Activated T-helper 2 cell treated with anti-CD3 and anti-CD28 coated beads, Interferon-gamma antibody, Interleukin-2, Interleukin-4, amounts not matched to agents 10 μg/mL and 5 μg/mL and 100 μg/mL, durations not matched to agents 14 hours and 24 hours and 36 hours (primary cell): Measurements from ENCODE around the gene GLUD1. TPM values are rescaled to one million over a fixed set of nuclear protein-coding genes. Genes with fewer than 3 reads are reported as not detected.
A peak's percentile ranks its signal among the peaks of the same experiment; 100 is the strongest.
"Not testable (repeated sequence)": the region's sequence is repeated elsewhere in the genome, so short reads cannot be mapped to it uniquely, and the experiment has no call there.

ENCODE experiments used
- DNase-seq: peaks from one replicate; pipeline ENCODE4 v3.0.0; 2021; ENCODE audit warnings: low spot score
- H3K27ac Mint-ChIP-seq: one replicate; pipeline ENCODE4 v1.8.0; 2021; ENCODE audit warnings: mixed read lengths
- H3K27me3 Mint-ChIP-seq: one replicate; pipeline ENCODE4 v1.8.0; 2021; ENCODE audit warnings: low read depth, mixed read lengths
- H3K36me3 Mint-ChIP-seq: one replicate; pipeline ENCODE4 v1.8.0; 2021; ENCODE audit warnings: low read depth, mixed read lengths
- H3K4me1 Mint-ChIP-seq: one replicate; pipeline ENCODE4 v1.8.0; 2021; ENCODE audit warnings: low read depth, mixed read lengths
- H3K4me3 Mint-ChIP-seq: one replicate; pipeline ENCODE4 v1.8.0; 2021; ENCODE audit warnings: low read depth, mild to moderate bottlenecking, moderate library complexity, mixed read lengths
- H3K9me3 Mint-ChIP-seq: one replicate; pipeline ENCODE4 v1.8.0; 2021; ENCODE audit warnings: mixed read lengths
- intact Hi-C: fragments of 100-400 bp; cut with micrococcal nuclease; formaldehyde crosslinking; loops from one replicate; pipeline ENCODE4 v1.15.1; 2023
- total RNA-seq: library from RNA; stranded (reverse); gene quantifications from 2 replicates; pipeline ENCODE4 v1.2.3, GENCODE V29; 2022

The GLUD1 gene
- 105 and 109 TPM in 2 replicates for total RNA-seq

DNA sequence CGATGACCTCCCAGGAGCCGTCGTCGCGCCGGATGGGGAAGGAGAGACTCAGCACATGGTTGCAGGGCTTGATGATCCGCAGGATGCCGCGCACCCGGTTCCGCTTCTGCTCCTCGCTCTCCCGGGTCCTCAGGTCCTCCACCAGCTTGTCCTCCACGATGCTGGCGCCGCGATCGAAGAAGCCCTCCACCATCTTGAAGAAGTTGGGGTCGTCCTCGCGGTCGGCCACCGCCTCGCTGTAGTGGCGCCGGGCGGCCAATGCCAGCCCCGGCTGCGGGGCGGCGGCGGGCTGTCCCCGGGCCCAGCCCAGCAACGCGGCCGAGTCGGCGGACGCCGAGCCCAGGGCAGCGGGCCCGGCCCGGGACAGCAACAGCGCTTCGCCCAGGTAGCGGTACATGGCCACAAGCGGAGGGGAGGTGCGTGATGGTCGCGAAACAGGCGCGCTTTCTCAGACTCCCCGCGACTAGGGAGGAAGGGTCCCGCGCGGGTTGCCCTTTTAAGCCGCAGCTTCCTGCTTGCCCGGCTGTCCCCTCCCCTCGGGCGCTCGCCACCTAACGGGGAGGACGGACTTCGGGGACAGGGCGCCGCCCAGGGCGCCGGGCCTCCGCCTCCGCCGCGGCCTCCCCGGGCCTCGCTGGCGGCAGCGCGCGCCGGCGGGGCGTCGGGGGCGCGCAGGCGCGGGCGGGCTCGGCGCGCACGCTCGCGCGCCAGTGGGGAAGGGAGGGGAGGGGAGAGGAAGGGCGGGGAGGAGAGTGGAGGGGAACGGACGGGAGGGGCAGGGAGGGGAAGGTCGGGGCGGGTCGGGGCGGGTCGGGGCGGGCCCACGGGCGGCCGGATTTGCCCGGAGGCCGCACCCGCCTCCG is at the start of gene GLUD1, which contains the start of gene SHLD2:
TSS of gene GLUD1 (minus strand) at position 471 of the 863 bp plus-strand sequence. CDS start at position 397, 74 bp downstream.
TSS of gene SHLD2 (plus strand) at position 834 of the 863 bp plus-strand sequence. CDS start 56,149 bp downstream, outside the sequence.
- Mint-ChIP-seq H3K36me3 (peaks cover 49% of the 10 kb centered on the region), H3K9me3 (no peaks in the 10 kb centered on the region), H3K27ac (peak within 1 kb of the TSS; percentile 96), H3K4me1 (peaks cover 45% of the 10 kb centered on the region), H3K27me3 (no peaks in the 10 kb centered on the region), H3K4me3 (peak within 1 kb of the TSS; percentile 95)
- DNase-seq = peak; percentile 90
- intact Hi-C loops = loop anchor here (1.0 to 10.0 kb wide), 5 partner anchors 10 to 768 kb away; partner anchors contain the start of genes BMPR1A, KLLN and PTEN

DNA sequence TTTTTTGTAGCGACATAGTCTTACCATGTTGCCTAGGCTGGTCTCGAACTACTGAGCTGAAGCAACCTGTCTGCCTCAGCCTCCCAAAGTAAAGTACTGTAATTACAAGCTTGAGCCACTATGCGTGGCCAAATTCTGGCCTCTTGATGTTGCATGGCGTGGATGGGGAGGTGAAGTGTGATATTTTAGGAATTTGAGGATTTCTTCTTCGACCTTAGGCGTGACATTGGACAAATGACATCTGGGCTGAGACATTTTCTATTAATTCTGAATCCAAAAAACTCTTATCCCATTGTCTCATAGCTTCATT is 48.4 kb upstream of the GLUD1 start:
- H3K4me3 Mint-ChIP-seq, DNase-seq, H3K36me3 Mint-ChIP-seq, H3K27ac Mint-ChIP-seq, H3K4me1 Mint-ChIP-seq, H3K27me3 Mint-ChIP-seq, intact Hi-C loops, H3K9me3 Mint-ChIP-seq: not testable (repeated sequence)

DNA sequence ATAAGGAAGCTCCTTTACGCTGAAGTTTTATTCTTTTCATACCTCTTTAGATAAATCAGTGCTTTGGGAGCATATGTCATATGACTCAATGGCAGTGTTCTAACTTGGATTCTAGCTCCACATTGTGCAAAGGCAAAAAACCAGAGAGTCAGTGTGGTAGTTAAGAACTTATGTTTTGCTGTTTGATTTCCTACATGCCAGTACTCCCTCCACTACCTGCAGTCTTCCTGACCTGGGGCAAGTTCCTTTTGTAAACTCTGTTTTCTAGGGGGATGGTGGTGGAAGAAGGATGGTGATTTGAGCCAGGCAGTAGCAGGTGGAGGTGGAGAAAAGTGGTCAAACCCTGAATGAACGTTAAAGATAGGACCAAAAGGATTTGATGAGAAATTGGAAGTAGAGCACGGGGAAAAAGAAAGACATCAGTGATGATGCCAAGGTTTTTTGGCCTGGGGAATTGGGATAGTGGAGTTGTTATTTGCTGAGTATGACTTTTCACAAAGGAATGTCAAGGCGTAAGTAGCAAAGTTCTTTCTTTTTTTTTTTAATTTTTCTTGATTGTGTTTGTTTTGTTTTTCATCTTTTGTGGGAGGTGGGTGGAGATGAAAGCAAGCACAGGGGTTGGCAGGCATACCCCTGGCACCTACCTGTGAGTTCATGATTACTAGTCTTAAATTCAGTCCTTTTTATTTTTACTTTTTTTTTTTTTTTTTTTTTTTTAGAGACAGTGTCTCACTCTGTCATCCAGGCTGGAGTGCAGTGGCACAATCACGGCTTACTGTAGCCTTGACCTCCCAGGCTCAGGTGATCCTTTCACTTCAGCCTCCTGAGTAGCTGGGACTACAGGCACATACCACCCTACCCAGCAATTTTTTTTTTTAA is 47.8 kb upstream of the GLUD1 start:
- peaks cover 15% of the 10 kb centered on the region for H3K36me3 Mint-ChIP-seq
- H3K4me3 Mint-ChIP-seq, DNase-seq, H3K27ac Mint-ChIP-seq, intact Hi-C loops, H3K27me3 Mint-ChIP-seq, H3K4me1 Mint-ChIP-seq, H3K9me3 Mint-ChIP-seq: not testable (repeated sequence)

DNA sequence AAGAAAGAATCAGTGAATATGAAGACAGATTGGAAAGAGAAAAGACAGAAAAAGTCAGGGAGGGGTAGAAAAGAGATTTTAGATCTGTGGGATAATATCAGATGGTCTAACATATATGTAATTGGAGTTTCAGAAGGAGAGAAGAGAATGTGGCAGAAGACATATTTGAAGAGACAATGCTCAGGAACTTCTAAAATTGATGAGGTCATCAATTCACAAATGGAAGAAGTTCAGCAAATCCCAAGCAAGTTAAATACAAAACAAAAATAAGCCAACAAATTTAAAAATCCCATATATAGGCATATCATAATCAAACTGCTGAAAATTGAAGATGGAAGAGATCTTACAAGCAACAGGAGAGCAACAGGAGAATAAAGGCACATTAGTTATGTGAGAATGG is 42.8 kb upstream of the GLUD1 start:
- intact Hi-C loops, H3K27me3 Mint-ChIP-seq, DNase-seq, H3K4me3 Mint-ChIP-seq, H3K4me1 Mint-ChIP-seq, H3K27ac Mint-ChIP-seq: not testable (repeated sequence)
- H3K36me3 Mint-ChIP-seq = peaks cover 46% of the 10 kb centered on the region
- peaks cover 16% of the 10 kb centered on the region for H3K9me3 Mint-ChIP-seq

DNA sequence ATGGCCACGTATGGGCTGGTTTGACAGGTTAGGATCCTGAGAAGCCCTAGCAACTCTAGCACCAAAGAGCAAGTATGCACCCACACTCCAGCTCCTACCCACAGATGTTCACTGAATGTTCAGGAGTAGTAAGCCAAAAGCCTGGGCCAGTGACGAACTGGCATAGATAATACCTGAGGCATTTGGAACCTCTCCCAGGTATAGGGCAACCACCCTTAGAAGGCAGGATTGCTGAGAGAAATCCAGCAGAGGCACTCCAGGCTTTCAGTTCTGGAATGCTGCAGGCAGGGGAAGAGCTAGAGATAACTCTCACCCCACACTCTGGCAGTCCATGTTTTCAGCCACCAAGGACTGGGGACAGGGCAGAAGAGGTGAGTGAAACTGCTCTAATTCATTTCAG is 39.8 kb upstream of the GLUD1 start:
- intact Hi-C loops, H3K27me3 Mint-ChIP-seq, DNase-seq, H3K27ac Mint-ChIP-seq, H3K4me1 Mint-ChIP-seq, H3K4me3 Mint-ChIP-seq: not testable (repeated sequence)
- H3K9me3 Mint-ChIP-seq = peaks cover 16% of the 10 kb centered on the region
- peaks cover 49% of the 10 kb centered on the region for H3K36me3 Mint-ChIP-seq

DNA sequence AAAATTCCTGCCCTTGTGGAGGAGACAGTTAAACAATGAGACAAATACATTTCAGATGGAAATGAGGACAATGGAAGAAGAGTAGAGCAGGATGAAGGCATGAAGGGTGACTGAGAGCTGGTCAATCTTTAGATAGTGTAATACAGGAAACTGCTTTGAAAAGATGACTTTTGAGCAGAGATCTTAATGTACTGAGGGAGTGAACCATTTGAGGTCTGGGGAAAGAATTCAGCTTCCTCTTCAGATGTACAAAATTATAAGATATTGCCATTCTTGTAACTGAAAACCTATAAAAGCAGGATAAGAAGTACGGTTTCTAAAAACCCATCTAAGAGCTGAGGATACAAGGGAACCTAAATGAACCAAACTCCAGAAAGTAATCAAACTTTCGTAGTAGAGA is 39.3 kb upstream of the GLUD1 start:
- H3K4me3 Mint-ChIP-seq, intact Hi-C loops, H3K27ac Mint-ChIP-seq, DNase-seq, H3K27me3 Mint-ChIP-seq, H3K4me1 Mint-ChIP-seq: not testable (repeated sequence)
- Mint-ChIP-seq H3K9me3 (peaks cover 16% of the 10 kb centered on the region), H3K36me3 (peaks cover 48% of the 10 kb centered on the region)

DNA sequence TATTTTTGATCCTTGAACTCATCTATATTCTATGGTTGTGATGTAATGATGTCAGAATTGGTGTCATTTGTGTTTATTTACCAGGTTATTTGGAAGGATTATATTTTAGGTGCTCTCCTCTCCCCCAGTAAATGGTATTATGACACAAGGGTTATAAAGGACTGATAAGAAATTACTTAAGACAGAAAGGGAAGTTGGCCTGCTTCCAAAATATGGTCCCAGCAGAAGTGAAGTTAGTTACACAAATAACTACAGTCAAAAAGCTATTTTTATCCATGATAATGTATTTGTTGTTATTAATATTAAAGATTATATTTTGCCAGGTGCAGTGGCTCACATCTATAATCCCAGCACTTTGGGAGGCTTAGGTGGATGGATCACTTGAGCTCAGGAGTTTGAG is 37.5 kb upstream of the GLUD1 start:
- H3K4me3 Mint-ChIP-seq, H3K27me3 Mint-ChIP-seq, intact Hi-C loops, H3K4me1 Mint-ChIP-seq, H3K27ac Mint-ChIP-seq, DNase-seq: not testable (repeated sequence)
- peaks cover 36% of the 10 kb centered on the region for H3K36me3 Mint-ChIP-seq
- peaks cover 11% of the 10 kb centered on the region for H3K9me3 Mint-ChIP-seq

DNA sequence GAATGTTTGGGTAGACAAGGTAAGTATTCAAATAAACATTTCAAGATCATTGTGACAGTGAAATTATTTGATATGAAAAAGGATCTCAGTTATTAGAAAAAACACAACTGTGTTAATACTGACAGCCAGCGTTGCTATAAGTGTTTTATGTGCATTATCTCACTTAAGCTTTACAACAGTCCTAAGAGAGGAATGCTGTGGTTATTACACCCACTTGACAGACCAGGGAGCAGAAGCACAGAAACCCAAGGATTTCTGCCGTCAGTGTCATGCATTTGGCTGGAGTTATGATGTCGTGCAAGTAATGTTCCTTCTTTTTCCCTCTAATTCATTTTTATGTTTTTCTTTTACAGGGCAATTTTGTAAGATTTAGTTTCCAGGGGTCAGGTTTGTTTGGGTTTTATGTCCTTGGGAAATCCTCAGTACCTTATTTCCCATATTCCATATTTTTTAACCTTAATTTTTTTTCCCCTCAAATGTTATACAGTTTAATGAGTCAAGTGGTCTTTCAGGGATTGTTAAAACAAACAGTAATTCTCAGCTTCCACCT is 33.0 kb upstream of the GLUD1 start:
- H3K9me3 Mint-ChIP-seq, H3K4me1 Mint-ChIP-seq, DNase-seq, intact Hi-C loops, H3K27ac Mint-ChIP-seq, H3K27me3 Mint-ChIP-seq, H3K36me3 Mint-ChIP-seq, H3K4me3 Mint-ChIP-seq: not testable (repeated sequence)

DNA sequence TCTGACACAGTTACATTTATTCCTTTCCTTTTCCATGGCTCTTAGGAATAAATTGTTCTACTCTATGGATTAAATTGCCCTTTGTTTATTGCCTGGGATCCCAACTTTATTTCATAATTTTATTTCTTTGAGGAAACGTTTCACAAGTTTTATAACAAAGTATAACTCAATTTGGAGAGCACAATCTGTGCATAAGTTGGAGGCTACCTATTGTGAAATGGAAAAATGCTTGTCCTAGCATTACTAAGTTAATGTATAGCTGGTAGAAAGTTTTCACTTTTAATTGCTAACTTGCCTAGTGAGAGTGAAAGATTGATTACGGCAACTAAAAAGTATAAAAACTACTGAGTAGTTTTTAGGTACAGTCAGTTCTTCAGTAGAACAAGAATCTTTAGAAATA is 32.4 kb upstream of the GLUD1 start:
- H3K27ac Mint-ChIP-seq, H3K4me3 Mint-ChIP-seq, H3K27me3 Mint-ChIP-seq, DNase-seq, H3K9me3 Mint-ChIP-seq, H3K4me1 Mint-ChIP-seq, intact Hi-C loops: not testable (repeated sequence)
- peaks cover 11% of the 10 kb centered on the region for H3K36me3 Mint-ChIP-seq

DNA sequence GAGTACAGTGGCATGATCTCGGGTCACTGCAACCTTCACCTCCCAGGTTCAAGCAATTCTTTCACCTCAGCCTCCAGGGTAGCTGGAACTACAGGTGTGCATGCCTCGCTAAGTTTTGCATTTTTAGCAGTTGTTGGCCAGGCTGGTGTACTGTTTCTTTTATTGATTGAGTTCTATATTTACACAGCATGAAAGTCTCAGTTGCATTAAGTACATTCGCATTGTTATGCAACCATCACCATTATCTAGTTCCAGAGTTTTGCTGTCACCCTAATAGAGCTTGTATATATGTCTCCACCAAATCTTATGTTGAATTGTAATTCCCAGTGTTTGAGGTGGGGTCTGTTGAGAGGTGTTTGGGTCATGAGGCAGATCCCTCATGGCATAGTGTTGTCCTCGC is 28.7 kb upstream of the GLUD1 start:
- H3K4me3 Mint-ChIP-seq, H3K4me1 Mint-ChIP-seq, H3K36me3 Mint-ChIP-seq, intact Hi-C loops, DNase-seq, H3K27me3 Mint-ChIP-seq, H3K27ac Mint-ChIP-seq, H3K9me3 Mint-ChIP-seq: not testable (repeated sequence)

DNA sequence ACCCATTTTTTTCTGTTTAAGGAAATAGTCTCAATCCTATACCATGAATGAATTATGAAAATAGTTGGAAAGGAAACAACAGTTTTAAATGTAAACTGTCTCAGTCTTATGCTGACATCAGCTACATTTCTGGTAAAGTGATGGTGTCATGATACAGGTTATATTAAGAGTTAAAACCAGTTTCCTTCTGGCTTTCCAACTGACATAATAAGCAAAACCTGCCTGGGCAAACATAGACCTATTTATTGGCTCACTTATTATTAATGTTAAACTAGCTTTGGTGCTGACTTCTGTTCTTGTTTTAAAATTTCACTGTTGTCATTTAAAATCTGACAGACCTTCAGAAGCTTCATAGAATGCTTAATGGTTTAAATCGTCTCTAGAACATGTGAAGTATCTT is 24.4 kb upstream of the GLUD1 start:
- H3K9me3 Mint-ChIP-seq, H3K4me1 Mint-ChIP-seq, DNase-seq, H3K27me3 Mint-ChIP-seq, intact Hi-C loops, H3K4me3 Mint-ChIP-seq, H3K27ac Mint-ChIP-seq: not testable (repeated sequence)
- peaks cover 18% of the 10 kb centered on the region for H3K36me3 Mint-ChIP-seq

DNA sequence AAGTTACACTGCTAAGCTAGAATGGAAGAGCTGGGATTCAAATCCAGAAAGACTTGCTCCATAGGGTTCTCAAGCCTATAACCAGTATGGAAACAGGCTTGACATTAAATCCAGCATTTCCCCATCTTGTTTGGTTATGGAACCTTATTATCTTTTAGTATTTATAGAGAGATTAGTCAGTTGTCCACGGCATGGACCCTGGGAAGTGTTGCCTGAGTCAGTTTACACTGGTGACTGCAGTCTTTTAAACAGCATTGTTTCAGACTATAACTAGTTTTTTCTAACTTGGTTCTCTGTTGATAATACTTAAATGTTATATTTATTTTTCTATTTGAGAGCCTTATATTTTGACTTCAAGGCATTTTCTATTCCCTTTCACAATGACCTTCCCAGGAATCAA is 23.5 kb upstream of the GLUD1 start:
- H3K9me3 Mint-ChIP-seq, H3K4me3 Mint-ChIP-seq, H3K4me1 Mint-ChIP-seq, H3K27ac Mint-ChIP-seq, intact Hi-C loops, DNase-seq, H3K27me3 Mint-ChIP-seq: not testable (repeated sequence)
- peaks cover 18% of the 10 kb centered on the region for H3K36me3 Mint-ChIP-seq
